ENCODE results near the gene CLEC18C.
"Not testable (repeated sequence)": the region's sequence is repeated elsewhere in the genome, so short reads cannot be mapped to it uniquely, and the experiment has no call there.

CLEC18C gene

DNA sequence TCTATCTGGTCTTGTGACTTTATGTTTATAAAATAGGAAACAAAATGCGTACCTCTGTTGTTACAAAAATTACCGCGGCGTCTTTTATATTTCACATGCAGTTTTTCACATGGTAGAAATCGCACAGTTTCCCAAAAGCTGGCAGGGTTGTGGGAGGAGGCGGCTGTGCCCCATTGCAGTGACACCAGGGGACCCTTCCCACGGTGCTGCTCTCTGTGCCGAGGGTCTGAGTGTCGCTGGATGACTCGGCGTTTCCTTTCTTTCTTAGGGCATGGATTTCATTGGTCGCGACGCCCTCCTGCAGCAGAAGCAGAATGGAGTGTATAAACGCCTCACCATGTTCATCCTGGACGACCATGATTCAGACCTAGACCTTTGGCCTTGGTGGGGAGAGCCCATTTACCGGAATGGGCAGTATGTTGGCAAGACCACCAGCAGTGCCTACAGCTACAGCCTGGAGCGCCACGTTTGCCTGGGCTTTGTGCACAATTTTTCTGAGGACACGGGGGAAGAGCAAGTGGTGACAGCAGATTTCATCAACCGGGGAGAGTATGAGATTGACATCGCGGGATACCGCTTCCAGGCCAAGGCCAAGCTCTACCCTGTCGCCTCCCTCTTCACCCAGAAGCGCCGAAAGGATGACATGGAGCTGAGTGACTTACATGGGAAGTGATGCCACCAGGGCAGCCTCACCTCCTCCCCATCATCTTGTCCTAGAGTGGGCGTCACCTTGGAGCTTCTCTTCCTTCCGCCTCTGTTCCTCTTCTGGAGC, 17.2 kb upstream of the CLEC18C start:
- no peaks in the 10 kb centered on the region for H3K4me1 Mint-ChIP-seq
- H3K4me3 Mint-ChIP-seq = no peak overlapping the region
- H3K27ac Mint-ChIP-seq = no peak overlapping the region
- no peaks in the 10 kb centered on the region for H3K27me3 Mint-ChIP-seq
- H3K9me3 Mint-ChIP-seq = no peaks in the 10 kb centered on the region
- peaks cover 28% of the 10 kb centered on the region for H3K36me3 Mint-ChIP-seq

DNA sequence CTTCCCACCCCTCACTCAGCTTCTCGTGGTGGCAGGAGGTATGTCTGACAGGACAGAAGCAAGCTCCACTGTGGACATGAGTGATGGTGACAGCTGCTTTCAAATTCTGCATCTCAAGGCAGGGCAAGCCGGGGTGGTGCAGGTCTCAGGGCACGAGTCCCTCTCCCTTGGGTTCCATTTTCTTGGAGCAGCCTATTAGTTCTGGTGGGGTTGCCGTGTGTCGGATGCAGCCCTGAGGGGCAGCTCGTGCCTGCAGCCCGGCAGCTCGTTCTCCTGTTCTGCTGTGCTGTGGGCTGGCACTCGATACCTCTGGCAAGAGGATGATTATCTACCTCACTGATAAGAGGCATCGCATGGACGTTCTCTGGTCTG, 16.5 kb upstream of the CLEC18C start:
- H3K36me3 Mint-ChIP-seq = peaks cover 27% of the 10 kb centered on the region
- no peaks in the 10 kb centered on the region for H3K9me3 Mint-ChIP-seq
- H3K27me3 Mint-ChIP-seq = no peaks in the 10 kb centered on the region
- H3K27ac Mint-ChIP-seq = no peak overlapping the region
- H3K4me3 Mint-ChIP-seq = no peak overlapping the region
- H3K4me1 Mint-ChIP-seq = no peaks in the 10 kb centered on the region

DNA sequence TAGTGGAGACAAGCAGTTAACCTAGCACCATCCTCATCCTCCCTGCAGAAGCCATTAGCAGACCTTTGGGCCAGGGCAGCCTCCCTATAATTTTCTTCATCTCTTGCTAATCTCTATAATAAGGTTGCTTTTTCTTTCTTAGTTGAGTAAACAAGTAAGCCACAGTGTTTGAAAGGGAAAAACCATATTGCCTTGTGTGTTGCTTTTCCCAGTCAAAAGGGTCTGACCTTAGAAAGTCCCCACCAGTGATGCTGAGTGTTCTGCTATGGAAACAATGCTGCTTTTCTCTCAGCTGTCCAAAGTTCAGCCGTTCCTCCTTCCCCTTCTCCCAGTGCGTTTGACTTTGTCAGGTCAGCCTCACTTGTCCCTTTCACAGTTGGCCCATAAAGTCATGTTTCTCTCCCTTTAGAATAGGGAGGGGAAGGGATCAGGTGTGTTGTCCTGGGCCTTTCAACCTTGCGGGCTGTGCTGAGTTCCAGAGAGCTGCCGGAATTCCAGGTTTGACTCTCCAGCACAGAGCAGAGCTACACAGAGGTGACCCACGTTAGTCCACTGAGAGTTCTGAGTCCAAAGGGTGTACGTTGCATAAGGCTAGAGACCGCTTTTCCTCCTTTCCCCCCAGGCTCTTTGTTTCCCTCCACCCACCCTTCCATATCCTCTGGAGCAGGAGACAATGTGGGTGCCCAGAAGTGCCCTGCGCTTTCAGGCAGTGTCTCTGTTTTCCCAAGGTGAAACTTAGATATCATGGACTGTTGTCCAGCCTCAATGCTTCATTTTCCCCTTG, 15.9 kb upstream of the CLEC18C start:
- Mint-ChIP-seq H3K27me3 (no peaks in the 10 kb centered on the region), H3K9me3 (no peaks in the 10 kb centered on the region), H3K27ac (no peak overlapping the region), H3K4me3 (no peak overlapping the region), H3K4me1 (no peaks in the 10 kb centered on the region), H3K36me3 (peaks cover 22% of the 10 kb centered on the region)

DNA sequence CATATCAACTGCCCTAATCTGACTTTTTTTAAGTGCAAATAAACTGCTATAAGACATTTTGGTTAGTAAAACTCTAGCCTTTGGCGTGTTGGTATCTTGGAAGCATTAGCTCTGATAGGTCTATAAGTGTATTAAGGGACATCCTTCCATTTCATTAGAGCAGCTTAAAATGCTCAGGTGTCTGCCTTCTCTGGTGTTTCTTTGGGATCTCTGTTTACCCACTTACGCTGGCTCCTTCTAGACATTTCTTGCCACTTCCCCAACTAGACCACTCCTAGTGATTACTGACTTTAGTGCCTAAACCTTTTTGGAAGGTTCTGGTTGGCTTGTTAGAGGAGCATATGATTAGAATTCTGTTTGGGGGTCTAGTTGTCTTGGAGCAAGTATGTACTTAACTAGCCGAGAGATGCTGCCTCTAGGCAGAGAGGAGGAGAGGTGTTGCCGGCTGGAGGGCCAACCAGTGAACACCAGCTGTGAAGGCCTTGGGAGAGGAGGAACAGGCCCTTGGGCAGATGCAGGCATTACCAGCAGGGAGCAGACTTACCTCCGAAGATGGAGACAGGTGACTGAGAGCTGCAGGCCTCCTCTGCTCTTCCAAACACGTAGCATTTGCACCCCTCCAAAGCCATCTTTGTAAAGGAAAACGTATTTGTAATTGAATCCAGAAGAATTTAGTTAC, 15.2 kb upstream of the CLEC18C start:
- Mint-ChIP-seq H3K36me3 (peaks cover 19% of the 10 kb centered on the region), H3K27me3 (no peaks in the 10 kb centered on the region), H3K9me3 (no peaks in the 10 kb centered on the region), H3K27ac (no peak overlapping the region), H3K4me3 (no peak overlapping the region), H3K4me1 (no peaks in the 10 kb centered on the region)

DNA sequence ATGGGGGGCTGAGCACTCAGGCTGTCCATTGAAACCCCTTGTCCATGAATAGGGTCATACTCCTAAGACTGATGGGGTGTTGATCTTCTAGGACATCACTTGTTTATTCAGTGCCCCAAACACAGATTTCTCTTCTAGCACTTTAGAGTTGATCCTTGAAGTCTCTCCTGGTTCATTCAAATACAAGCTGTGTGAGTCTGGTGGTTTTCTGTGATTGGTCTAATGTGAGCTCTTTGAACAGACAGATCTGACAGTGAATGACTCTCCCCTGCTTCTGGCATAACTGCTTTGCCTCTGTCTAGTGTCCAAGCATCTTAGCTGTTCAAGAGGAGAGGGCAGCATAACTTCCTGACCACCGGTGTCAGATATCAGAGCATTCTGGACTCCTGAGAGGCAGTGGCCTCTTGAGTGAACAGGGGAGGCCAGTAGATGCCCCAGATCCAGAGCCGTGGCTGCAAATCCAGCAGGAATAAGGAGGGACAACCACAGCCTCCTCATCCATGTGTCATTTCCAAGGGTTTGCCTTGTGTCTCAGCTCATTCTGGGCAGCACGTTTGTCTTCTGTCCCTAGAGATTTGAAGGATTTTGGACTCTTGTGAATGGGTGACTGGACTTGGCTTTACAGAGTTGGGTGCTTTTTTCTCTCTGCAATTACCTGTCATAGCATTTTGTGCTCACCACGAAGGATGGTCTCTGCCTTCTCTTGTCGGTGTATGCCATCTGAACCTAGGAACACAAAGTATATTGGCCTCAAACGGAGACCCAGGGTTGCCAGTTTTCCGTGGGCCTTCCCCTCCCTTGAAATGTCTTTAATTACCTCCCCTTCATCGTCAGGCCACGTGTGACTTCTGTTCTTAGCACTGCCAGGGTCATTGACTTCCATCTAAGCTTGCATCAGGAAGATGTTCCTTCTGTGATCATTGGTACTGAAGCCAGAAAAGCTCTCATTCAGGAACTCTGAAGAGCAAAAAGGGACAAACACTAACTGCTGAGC, 13.9 kb upstream of the CLEC18C start:
- Mint-ChIP-seq H3K36me3 (peaks cover 17% of the 10 kb centered on the region), H3K27ac (no peak overlapping the region), H3K27me3 (no peaks in the 10 kb centered on the region), H3K9me3 (no peaks in the 10 kb centered on the region), H3K4me1 (no peaks in the 10 kb centered on the region), H3K4me3 (no peak overlapping the region)

DNA sequence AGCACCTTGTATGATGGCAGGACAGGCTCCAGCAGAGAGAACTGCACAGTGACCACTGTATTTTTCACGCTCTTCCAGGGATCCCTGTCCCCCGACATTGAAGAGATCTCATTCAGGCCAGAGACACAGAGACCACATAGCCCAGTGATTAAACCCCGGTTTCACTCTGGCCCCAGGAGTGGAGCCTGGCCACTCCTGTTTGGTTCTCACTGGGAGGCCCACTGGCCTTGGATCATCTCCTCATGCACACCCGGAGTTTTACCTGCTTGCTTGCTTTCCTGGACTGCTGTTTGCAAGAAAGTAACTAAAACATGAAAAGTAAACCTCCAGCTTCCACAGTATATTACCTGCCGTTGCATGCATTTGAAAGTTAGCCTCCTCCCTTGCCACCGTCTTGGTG, 13.2 kb upstream of the CLEC18C start:
- Mint-ChIP-seq H3K27me3 (no peaks in the 10 kb centered on the region), H3K36me3 (peaks cover 17% of the 10 kb centered on the region), H3K9me3 (no peaks in the 10 kb centered on the region), H3K27ac (no peak overlapping the region), H3K4me1 (peaks cover 5% of the 10 kb centered on the region), H3K4me3 (no peak overlapping the region)

DNA sequence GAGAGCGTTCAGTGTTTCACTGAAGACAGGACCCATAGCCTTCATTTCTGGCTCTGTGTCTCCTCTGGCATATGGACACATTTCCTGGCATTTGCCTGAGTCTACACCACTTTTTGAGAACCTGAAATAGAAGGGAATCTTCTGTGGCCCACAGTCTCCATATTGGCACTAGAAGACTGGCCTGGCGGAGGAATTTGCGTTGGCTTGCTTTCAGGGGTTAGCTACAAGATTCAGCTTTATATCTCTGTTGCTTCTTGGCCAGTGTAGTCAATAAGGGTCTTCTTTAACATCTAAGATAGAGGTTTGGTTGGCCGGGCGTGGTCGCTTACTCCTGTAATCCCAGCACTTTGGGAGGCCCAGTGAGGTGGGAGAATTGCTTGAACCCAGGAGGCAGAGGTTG, 12.8 kb upstream of the CLEC18C start:
- Mint-ChIP-seq H3K4me3 (no peak overlapping the region), H3K27me3 (no peaks in the 10 kb centered on the region), H3K4me1 (peaks cover 5% of the 10 kb centered on the region), H3K9me3 (no peaks in the 10 kb centered on the region), H3K36me3 (peaks cover 16% of the 10 kb centered on the region), H3K27ac (no peak overlapping the region)

DNA sequence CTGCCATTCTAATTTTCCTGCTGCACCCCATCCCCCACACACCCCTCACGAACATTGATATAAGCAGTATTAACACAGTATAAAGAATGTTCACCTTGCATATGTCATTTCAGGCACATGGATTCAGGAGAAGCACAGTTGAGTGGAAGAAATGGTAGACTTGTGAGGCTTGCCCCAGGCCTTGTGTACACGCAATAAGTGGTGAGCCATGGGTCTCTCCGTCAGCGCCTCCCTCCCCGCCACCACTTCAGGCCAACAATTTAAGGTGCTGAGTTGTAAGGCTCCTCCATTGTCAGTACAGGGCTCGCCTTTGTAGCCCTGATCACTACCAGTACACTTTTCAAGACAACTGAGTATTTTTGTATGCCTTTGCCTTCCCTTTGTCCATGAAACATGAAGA, 12.2 kb upstream of the CLEC18C start:
- H3K4me3 Mint-ChIP-seq = no peak overlapping the region
- H3K9me3 Mint-ChIP-seq = no peaks in the 10 kb centered on the region
- H3K27ac Mint-ChIP-seq = no peak overlapping the region
- no peaks in the 10 kb centered on the region for H3K27me3 Mint-ChIP-seq
- H3K4me1 Mint-ChIP-seq = peaks cover 5% of the 10 kb centered on the region
- H3K36me3 Mint-ChIP-seq = peaks cover 11% of the 10 kb centered on the region

DNA sequence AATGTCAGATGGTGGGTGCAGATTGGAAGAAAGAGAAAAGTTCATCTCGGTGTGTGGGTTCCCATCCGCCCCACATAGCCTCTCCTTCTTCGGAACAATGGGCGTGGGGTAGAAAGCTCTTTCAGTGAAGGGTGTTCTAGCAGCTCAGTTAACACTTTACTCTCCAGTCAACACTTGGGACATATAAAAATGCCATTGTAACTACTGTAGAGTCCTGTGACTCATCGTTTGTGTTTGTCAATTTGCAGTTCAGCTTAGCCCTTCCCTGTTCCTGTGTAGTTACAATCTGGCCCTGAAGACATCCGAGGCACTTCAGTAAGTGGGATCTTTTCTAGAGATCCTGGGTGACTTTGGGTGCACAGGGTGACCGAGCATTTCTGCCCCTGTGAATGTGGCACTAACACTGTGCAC, 11.5 kb upstream of the CLEC18C start:
- Mint-ChIP-seq H3K4me1 (peaks cover 5% of the 10 kb centered on the region), H3K27me3 (no peaks in the 10 kb centered on the region), H3K27ac (no peak overlapping the region)

DNA sequence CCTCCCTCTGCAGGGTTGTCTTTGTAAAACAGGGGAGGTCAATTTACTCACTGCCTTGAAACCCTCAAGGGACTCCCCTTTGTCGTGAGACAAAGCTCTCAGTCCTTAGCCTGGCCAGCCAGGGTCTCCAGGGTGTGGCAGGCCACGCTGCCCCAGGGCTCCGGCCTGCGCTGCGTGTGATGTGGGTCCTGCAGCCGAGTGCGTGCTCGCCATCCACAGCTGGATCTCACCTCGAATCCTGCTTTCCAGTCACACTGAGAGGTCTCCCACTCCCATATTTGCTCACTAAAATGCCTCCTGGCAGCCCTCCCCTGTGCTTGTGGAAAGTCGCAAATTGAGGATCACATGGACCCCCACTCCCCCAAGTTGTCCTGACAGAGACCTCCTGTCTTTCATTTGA, 10.0 kb upstream of the CLEC18C start:
- H3K27ac Mint-ChIP-seq = peak overlapping the region; percentile 77
- H3K4me3 Mint-ChIP-seq = no peak overlapping the region
- H3K27me3 Mint-ChIP-seq = no peaks in the 10 kb centered on the region
- H3K4me1 Mint-ChIP-seq = peaks cover 5% of the 10 kb centered on the region
- H3K9me3 Mint-ChIP-seq = no peaks in the 10 kb centered on the region
- no peaks in the 10 kb centered on the region for H3K36me3 Mint-ChIP-seq

More for the DNA sequence above, 11.5 kb upstream of the CLEC18C start:
- H3K9me3 Mint-ChIP-seq = no peaks in the 10 kb centered on the region
- no peak overlapping the region for H3K4me3 Mint-ChIP-seq
- peaks cover 6% of the 10 kb centered on the region for H3K36me3 Mint-ChIP-seq

DNA sequence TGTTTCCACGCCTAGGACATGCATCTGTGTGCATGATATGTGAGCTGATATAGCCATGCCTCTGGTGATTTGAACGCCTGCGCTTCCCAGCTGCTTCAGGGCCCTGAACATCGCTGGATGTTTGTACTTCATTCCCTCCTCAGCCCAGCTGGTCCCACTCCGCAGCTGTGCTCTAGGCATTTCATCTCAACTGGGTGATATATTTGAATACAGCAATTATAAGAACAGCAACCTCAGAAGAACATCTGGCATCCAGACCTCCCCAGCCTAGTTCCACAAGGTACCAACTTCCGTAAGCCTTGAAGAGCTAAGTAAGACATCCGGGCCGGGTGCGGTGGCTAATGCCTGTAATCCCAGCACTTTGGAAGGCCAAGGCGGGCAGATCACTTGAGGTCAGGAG, 6.9 kb upstream of the CLEC18C start:
- H3K27me3 Mint-ChIP-seq, H3K9me3 Mint-ChIP-seq, H3K36me3 Mint-ChIP-seq, H3K4me1 Mint-ChIP-seq, H3K27ac Mint-ChIP-seq, H3K4me3 Mint-ChIP-seq: not testable (repeated sequence)

DNA sequence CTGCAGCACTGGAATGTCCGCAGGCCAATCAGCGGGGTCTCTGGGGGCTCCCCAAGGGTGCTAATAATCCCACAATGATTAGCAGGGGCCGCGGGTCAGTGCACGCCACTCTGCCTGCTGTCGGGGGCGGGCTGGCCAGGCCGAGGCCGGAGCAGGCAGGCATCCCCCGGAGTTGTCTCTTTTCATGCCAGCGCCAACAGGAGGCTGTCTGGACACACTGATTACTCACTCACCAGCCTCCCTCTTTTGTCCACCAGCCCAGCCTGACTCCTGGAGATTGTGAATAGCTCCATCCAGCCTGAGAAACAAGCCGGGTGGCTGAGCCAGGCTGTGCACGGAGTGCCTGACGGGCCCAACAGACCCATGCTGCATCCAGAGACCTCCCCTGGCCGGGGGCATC, 329 bp downstream of the CLEC18C start:
- not testable (repeated sequence) for H3K9me3 Mint-ChIP-seq, H3K27me3 Mint-ChIP-seq, H3K4me3 Mint-ChIP-seq, H3K36me3 Mint-ChIP-seq, H3K4me1 Mint-ChIP-seq, H3K27ac Mint-ChIP-seq

DNA sequence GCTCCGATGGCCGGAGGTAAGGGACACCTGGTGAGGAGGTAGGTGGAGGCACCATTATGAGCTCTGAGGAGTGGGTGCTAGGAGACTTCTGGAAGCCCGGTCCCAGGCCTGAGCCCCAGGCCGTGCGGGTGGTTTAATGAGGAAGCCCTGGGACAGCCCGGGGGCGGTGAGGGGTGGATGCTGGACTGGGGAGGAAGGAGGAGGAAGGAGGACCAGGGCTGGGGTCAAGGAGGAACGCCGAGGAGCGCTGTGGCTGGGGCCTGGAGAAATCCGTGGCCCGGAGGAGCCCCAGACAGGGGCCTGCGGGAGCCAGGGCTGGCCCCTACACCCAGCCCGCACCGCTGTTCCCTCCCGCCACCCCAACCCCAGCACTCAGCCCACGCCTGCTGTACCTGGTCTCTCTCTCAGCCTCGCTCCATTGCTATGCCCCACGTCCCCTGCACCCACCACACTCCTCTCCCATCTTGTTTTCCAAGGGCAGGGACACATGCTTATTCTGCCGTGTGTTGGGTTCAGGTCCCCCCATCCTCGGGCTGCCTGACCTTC, 873 bp downstream of the CLEC18C start:
- H3K9me3 Mint-ChIP-seq, H3K4me3 Mint-ChIP-seq, H3K27ac Mint-ChIP-seq, H3K36me3 Mint-ChIP-seq, H3K4me1 Mint-ChIP-seq, H3K27me3 Mint-ChIP-seq: not testable (repeated sequence)

DNA sequence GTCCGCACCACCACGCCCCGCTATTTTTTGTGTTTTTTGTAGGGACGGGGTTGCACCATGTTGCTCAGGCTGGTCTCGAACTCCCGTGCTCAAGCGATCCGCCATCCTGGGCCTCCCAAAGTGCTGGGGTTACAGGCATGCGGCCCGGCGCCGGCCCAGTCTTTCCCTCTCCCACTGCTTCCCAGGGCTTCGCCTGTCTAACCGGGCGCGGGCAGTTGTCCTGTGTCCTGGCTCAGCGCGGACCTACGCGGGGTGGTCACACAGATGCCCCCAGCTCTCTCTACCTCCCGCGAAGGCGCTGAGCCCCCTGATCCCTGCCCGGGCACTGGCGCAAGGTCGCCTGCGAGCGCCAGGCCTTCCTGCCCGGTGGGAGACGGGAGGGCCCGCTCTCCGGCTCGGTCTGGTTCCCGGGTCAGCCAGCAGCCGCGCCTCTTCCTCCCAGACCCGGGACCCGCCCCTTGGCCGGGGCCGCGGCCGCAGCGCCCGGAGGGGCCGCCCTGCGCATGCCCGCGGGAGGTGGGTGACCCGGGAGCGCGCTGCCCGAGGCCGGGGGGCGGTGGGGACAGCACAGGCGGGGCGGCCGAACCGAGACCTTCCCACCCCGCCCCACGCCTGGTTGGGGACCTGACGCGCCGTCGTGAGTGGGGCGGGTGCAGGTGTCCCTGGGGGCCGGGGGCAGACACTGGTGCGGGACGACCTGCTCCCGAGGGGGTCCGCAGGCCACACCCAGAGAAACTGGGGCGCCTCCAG, 14.4 kb downstream of the CLEC18C start:
- H3K36me3 Mint-ChIP-seq, H3K27ac Mint-ChIP-seq, H3K9me3 Mint-ChIP-seq, H3K27me3 Mint-ChIP-seq, H3K4me3 Mint-ChIP-seq, H3K4me1 Mint-ChIP-seq: not testable (repeated sequence)

DNA sequence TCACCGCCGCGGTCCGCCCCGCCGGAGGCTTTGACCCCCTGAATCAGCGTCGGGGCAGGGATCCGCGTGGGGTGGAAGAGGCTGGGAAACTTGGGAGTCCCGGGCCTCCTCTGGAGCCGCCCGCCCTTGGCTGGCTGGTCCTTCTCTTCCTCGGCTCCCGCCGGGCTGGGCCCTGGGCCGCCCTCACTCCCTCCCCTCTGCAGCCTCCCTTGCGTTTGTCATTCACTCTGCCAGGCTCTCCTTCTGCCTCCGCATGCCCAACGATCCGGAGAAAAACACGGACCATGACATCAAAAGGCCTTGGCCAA, 15.0 kb downstream of the CLEC18C start:
- not testable (repeated sequence) for H3K27me3 Mint-ChIP-seq, H3K4me3 Mint-ChIP-seq, H3K9me3 Mint-ChIP-seq, H3K36me3 Mint-ChIP-seq, H3K4me1 Mint-ChIP-seq, H3K27ac Mint-ChIP-seq
